OCI-LY3 (cell line): ENCODE data around the gene GPC3.

Experiments
- CTCF ChIP-seq: fragments of 200-600, 300-600 bp; sonication (generic); IDR thresholded peaks from 2 replicates; pipeline ENCODE4 v1.5.1; 2014; ENCODE audit warnings: antibody characterized with exemption, low read length, low read depth
- EZH2phosphoT487 ChIP-seq: fragments of 200-600 bp; shearing (Covaris generic); IDR thresholded peaks from 2 replicates; pipeline ENCODE4 v1.6.1; 2018; ENCODE audit warnings: antibody characterized with exemption, mixed run types, low read depth

- TF ChIP-seq CTCF (no peak), EZH2phosphoT487 (no peak)
Observed at GRCh38 chrX:133929836-133930464, 55.4 kb downstream of the GPC3 start.
